Activated CD4-positive, alpha-beta memory T cell treated with anti-CD3 and anti-CD28 coated beads, Interleukin-2, amount 10 ng/mL, durations not matched to agents 7 days and 5 days (primary cell): Measurements from ENCODE around the gene PAX9. TPM values are rescaled to one million over a fixed set of nuclear protein-coding genes. Genes with fewer than 3 reads are reported as not detected.

Source experiments
- CTCF ChIA-PET: fragments of 350-600 bp; sonication (Branson Sonifier 250); formaldehyde crosslinking; loops from one replicate; lab custom pipeline; 2021; ENCODE audit warnings: antibody characterized with exemption, inconsistent platforms; lab: Charles Lee
- POLR2A ChIA-PET: fragments of 350-600 bp; sonication (Branson Sonifier 250); formaldehyde crosslinking; loops from one replicate; lab custom pipeline; 2021; ENCODE audit warnings: antibody characterized with exemption; lab: Charles Lee
- DNase-seq: peaks from one replicate; pipeline ENCODE4 v3.0.0-alpha.2; 2020
- H3K27ac Mint-ChIP-seq: one replicate; pipeline ENCODE4 v1.8.0; 2021; ENCODE audit warnings: mild to moderate bottlenecking, mixed read lengths
- H3K27me3 Mint-ChIP-seq: one replicate; pipeline ENCODE4 v1.8.0; 2021; ENCODE audit warnings: mixed read lengths
- H3K36me3 Mint-ChIP-seq: one replicate; pipeline ENCODE4 v1.8.0; 2021; ENCODE audit warnings: low read depth, mixed read lengths
- H3K4me1 Mint-ChIP-seq: one replicate; pipeline ENCODE4 v1.8.0; 2021; ENCODE audit warnings: mixed read lengths
- H3K4me3 Mint-ChIP-seq: one replicate; pipeline ENCODE4 v1.8.0; 2021; ENCODE audit warnings: mild to moderate bottlenecking, mixed read lengths
- H3K9me3 Mint-ChIP-seq: one replicate; pipeline ENCODE4 v1.8.0; 2021; ENCODE audit warnings: mixed read lengths
- total RNA-seq, 2 experiments: library from RNA; stranded (reverse); gene quantifications; one replicate each; pipeline ENCODE4 v1.2.3, GENCODE V29; 2021

The PAX9 gene
- total RNA-seq, 2 experiments from 2014 or later: not detected

DNA sequence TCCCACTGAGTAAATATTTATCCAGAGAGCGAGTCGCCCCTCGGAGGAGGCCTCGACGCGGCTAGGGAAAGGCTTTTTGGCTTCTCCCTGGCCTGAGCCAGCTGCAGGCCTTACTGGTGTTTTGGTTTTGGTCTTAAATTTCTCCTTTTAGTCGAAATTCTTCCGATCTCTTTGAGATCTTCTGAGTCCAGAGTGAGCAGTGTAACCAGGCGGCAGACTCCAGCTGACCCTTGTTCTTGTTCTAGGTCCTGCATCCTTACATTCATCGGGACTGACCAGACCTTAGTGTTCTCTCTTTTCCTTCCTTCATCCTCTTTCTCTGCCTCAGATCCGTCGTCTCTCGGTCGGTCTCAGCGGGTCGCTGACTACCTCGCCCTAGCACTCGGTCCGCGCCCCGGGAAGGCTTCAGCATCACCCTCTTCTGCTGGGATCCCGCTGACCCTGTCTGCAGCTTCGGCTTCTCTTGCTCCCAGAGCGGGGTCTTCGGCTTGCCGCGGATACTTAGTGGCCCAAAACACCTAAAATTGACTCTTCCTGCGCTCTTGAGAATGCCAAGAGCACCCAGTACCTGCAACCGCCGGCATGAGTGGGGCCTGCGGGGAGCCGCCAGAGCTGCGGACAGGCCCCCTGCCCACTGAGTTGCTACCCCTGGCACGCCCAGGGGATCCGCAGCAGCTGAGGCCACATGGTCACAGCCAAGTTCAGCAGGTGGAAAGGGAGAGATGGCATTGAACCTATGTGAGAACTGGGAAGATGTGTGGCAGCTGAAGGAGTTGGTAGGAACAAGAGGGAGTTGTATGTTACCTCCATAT, 2.4 kb upstream of the PAX9 start:
- Mint-ChIP-seq H3K9me3 (no peaks in the 10 kb centered on the region), H3K36me3 (peaks cover 17% of the 10 kb centered on the region), H3K27me3 (peaks cover 96% of the 10 kb centered on the region), H3K4me1 (peaks cover 28% of the 10 kb centered on the region), H3K27ac (peak overlapping the region; percentile 34), H3K4me3 (no peak overlapping the region)
- CTCF ChIA-PET: no interaction called here
- no peak for DNase-seq
- POLR2A ChIA-PET: no interaction called here

DNA sequence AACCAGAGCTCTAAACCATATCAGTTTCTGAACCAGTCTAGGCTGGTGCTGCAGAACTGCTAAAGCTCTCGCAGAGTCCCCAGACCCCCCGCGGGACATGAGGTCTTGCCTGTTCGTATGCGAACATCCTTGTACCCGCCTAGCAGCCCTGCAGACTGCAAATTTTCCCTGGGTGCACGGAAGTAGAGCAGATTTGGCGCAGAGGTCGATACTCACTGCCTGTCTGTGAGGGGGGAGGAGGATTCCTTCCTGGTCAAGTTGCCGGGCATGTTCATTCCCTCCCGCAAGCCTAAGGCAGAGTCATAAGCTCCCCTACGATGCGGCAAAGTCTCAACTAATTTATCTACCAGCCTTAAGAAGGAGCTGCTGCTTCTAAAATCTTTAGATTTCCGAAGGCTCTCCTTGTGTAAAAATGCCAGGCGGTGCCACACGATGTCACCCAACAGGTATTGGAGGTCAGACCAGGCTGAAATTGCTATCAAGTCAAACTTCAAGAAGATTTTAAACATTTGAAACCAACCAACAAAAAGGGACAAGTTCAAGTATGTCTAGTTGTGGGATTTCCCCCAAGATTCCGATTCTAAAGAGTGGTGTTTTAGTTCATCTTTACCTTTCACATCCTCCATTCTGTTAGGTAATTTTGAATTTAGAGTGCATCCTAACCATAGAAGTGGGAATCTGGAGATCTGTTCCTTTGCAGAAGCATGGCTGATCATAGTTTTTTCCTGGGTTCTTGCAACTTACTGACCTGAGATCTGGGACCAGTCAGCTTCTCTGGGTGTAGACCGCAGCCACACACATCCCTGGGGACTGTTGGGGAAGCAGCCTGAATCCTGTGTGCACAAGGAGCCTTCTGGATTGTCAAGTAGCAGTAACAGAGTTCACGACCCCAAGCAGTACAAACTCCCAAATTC, 1.6 kb upstream of the PAX9 start:
- Mint-ChIP-seq H3K4me3 (no peak overlapping the region), H3K36me3 (peaks cover 19% of the 10 kb centered on the region), H3K27me3 (peaks cover 96% of the 10 kb centered on the region), H3K9me3 (no peaks in the 10 kb centered on the region), H3K4me1 (peaks cover 29% of the 10 kb centered on the region), H3K27ac (no peak overlapping the region)
- POLR2A ChIA-PET: no interaction called here
- no peak for DNase-seq
- CTCF ChIA-PET: no interaction called here

- H3K36me3 Mint-ChIP-seq: peaks cover 19% of the 10 kb centered on the region
- H3K27me3 Mint-ChIP-seq: peaks cover 96% of the 10 kb centered on the region
- ChIA-PET CTCF (no interaction called here), POLR2A (no interaction called here)
- H3K4me3 Mint-ChIP-seq: no peak overlapping the region
- peaks cover 25% of the 10 kb centered on the region for H3K4me1 Mint-ChIP-seq
- DNase-seq: no peak
- peak overlapping the region; percentile 62 for H3K27ac Mint-ChIP-seq
- no peaks in the 10 kb centered on the region for H3K9me3 Mint-ChIP-seq
These were observed 739 bp upstream of the PAX9 start for GRCh38 chr14:36660736-36661505.

DNA sequence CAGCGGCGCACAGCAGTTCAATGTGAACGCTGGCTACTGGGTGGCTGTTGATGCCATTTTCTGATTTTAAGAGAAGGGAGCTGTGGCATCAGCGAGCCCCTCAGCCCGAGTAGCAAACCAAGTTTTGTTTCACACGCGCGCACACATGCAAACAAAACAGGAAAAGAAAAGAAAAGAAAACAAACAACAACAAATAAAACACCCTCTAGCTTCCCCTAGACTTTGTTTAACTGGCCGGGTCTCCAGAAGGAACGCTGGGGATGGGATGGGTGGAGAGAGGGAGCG, 540 bp downstream of the PAX9 start:
- H3K27me3 Mint-ChIP-seq: peaks cover 90% of the 10 kb centered on the region
- H3K36me3 Mint-ChIP-seq: peaks cover 14% of the 10 kb centered on the region
- H3K9me3 Mint-ChIP-seq: no peaks in the 10 kb centered on the region
- ChIA-PET POLR2A (no interaction called here), CTCF (no interaction called here)
- DNase-seq: no peak
- peak overlapping the region; percentile 29 for H3K27ac Mint-ChIP-seq
- H3K4me1 Mint-ChIP-seq: peaks cover 21% of the 10 kb centered on the region
- peak overlapping the region; percentile 24 for H3K4me3 Mint-ChIP-seq

DNA sequence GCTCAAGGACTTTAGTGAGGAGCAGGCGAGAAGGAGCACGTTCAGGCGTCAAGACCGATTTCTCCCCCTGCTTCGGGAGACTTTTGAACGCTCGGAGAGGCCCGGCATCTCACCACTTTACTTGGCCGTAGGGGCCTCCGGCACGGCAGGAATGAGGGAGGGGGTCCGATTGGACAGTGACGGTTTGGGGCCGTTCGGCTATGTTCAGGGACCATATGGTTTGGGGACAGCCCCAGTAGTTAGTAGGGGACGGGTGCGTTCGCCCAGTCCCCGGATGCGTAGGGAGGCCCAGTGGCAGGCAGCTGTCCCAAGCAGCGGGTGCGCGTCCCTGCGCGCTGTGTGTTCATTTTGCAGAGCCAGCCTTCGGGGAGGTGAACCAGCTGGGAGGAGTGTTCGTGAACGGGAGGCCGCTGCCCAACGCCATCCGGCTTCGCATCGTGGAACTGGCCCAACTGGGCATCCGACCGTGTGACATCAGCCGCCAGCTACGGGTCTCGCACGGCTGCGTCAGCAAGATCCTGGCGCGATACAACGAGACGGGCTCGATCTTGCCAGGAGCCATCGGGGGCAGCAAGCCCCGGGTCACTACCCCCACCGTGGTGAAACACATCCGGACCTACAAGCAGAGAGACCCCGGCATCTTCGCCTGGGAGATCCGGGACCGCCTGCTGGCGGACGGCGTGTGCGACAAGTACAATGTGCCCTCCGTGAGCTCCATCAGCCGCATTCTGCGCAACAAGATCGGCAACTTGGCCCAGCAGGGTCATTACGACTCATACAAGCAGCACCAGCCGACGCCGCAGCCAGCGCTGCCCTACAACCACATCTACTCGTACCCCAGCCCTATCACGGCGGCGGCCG, 1.1 kb downstream of the PAX9 start:
- CTCF ChIA-PET: no interaction called here
- H3K4me3 Mint-ChIP-seq: no peak overlapping the region
- H3K36me3 Mint-ChIP-seq: peaks cover 14% of the 10 kb centered on the region

GRCh38 chr14:36663404-36664321, 2.0 kb downstream of the PAX9 start:
- CTCF ChIA-PET: no interaction called here
- DNase-seq: no peak

More for the DNA sequence above, 1.1 kb downstream of the PAX9 start:
- peaks cover 21% of the 10 kb centered on the region for H3K4me1 Mint-ChIP-seq
- no peaks in the 10 kb centered on the region for H3K9me3 Mint-ChIP-seq
- H3K27me3 Mint-ChIP-seq: peaks cover 88% of the 10 kb centered on the region
- peak overlapping the region; percentile 29 for H3K27ac Mint-ChIP-seq
- no peak for DNase-seq
- POLR2A ChIA-PET: no interaction called here

DNA sequence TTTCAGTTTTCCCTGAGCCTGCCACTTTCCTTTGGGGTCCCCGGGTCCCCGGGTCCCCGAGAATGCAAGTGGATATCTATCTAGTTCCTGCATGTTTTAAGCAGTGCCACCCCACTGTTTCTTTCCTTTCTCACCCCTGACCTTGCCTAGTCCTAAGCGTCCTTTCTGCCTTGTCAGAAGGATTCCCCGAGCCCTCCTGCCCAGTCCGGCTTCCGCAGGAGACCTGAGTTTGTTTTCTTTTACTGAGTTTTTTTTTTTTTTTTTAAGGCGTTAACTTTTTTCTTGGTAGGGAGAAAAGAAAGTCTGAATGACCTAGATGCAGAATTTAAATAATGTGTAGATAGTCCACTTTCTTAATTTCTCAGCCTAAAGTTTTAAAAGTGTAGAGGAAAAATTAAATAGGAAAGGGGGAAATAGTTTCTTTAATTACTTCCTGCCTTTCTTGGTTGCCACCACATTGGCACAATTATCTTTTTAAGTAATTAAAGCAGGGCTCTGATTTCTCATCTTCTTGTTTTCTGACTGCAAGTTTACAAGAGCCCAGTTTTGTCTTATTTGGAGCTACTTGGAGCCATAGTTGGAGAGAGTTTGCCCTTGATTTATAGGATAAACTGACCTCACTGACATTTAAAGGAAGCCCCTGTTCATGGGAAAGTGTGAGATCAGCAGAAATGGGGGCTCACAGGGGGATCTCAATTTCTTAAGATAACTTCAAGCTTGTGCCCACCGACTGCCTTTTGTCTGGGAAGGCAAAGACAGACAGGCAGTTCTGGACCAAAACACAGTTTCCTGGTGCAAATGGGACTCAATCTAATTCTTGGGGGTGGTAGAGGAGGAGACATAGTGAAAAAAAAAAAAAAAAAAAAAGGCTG, 2.9 kb downstream of the PAX9 start:
- H3K27me3 Mint-ChIP-seq: peaks cover 76% of the 10 kb centered on the region
- no peak for DNase-seq
- peaks cover 19% of the 10 kb centered on the region for H3K4me1 Mint-ChIP-seq
- H3K9me3 Mint-ChIP-seq: no peaks in the 10 kb centered on the region
- no peak overlapping the region for H3K27ac Mint-ChIP-seq
- H3K36me3 Mint-ChIP-seq: peaks cover 9% of the 10 kb centered on the region
- ChIA-PET POLR2A (no interaction called here), CTCF (interaction anchor here (0.7 kb wide), 1 partner anchor 14 kb away, joined by 7 read pairs; no protein-coding TSS in a partner anchor)
- no peak overlapping the region for H3K4me3 Mint-ChIP-seq

More at GRCh38 chr14:36663404-36664321, 2.0 kb downstream of the PAX9 start:
- Mint-ChIP-seq H3K9me3 (no peaks in the 10 kb centered on the region), H3K4me3 (peak overlapping the region; percentile 17), H3K36me3 (peaks cover 14% of the 10 kb centered on the region), H3K27ac (peak overlapping the region; percentile 44), H3K27me3 (peaks cover 84% of the 10 kb centered on the region), H3K4me1 (peaks cover 21% of the 10 kb centered on the region)
- POLR2A ChIA-PET: no interaction called here

- DNase-seq: no peak
- H3K4me3 Mint-ChIP-seq: no peak overlapping the region
- no peaks in the 10 kb centered on the region for H3K9me3 Mint-ChIP-seq
- ChIA-PET POLR2A (no interaction called here), CTCF (no interaction called here)
- no peak overlapping the region for H3K27ac Mint-ChIP-seq
- peaks cover 64% of the 10 kb centered on the region for H3K27me3 Mint-ChIP-seq
- H3K36me3 Mint-ChIP-seq: peaks cover 7% of the 10 kb centered on the region
- H3K4me1 Mint-ChIP-seq: peaks cover 17% of the 10 kb centered on the region
These were observed 4.3 kb downstream of the PAX9 start for GRCh38 chr14:36665887-36666415.

DNA sequence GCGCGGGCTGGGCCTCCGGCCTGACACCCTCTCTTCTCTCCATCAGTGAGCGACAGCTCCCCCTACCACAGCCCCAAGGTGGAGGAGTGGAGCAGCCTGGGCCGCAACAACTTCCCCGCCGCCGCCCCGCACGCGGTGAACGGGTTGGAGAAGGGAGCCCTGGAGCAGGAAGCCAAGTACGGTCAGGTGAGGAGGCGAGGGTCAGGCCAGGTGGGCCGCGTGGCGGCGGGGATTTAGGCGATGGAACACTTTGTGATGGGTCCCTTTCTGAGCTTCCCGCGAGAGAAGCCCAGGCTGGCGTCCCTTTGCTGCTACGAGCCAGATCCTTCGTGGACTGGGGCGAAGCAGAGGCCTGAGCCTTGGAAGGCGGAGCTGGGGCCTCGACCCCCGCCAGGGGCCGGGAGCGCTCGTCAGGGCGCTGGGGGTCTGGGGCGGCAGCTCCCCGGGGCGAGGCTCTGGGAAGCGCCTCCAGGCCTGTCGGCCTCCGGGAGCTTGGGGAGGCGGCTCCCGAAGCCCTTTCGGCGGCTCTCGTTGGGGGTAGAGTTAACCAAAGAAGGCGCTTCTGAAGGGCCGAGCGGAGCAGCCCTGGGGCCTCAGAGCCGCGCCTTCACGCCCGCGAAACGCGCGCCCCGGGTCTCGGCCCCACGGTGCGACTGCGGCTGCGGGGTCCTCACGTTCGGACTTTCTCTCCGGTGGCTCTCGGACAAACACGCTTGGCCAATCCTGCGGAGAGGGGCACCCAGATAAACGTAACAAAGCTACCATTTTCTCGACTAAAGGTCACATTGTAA, 5.0 kb downstream of the PAX9 start:
- ChIA-PET POLR2A (no interaction called here), CTCF (no interaction called here)
- no peak for DNase-seq
- Mint-ChIP-seq H3K27me3 (peaks cover 57% of the 10 kb centered on the region), H3K4me1 (peaks cover 14% of the 10 kb centered on the region), H3K36me3 (peaks cover 5% of the 10 kb centered on the region), H3K9me3 (no peaks in the 10 kb centered on the region), H3K27ac (no peak overlapping the region), H3K4me3 (no peak overlapping the region)

GRCh38 chr14:36667679-36668078, 6.0 kb downstream of the PAX9 start:
- Mint-ChIP-seq H3K27ac (no peak overlapping the region), H3K4me1 (peaks cover 9% of the 10 kb centered on the region), H3K9me3 (no peaks in the 10 kb centered on the region), H3K4me3 (no peak overlapping the region), H3K36me3 (peaks cover 5% of the 10 kb centered on the region), H3K27me3 (peaks cover 46% of the 10 kb centered on the region)
- DNase-seq: no peak
- CTCF ChIA-PET: interaction anchor here (1.3 kb wide), 1 partner anchor 112 kb away, joined by 3 read pairs; no protein-coding TSS in a partner anchor
- POLR2A ChIA-PET: no interaction called here
